NCI-H1436 (cell line): Measurements from ENCODE around the gene CCDC9B.

Experiments used
- DNase-seq: peaks from one replicate; lab custom pipeline; 2025; lab: John Stamatoyannopoulos, UW

CCDC9B gene

DNA sequence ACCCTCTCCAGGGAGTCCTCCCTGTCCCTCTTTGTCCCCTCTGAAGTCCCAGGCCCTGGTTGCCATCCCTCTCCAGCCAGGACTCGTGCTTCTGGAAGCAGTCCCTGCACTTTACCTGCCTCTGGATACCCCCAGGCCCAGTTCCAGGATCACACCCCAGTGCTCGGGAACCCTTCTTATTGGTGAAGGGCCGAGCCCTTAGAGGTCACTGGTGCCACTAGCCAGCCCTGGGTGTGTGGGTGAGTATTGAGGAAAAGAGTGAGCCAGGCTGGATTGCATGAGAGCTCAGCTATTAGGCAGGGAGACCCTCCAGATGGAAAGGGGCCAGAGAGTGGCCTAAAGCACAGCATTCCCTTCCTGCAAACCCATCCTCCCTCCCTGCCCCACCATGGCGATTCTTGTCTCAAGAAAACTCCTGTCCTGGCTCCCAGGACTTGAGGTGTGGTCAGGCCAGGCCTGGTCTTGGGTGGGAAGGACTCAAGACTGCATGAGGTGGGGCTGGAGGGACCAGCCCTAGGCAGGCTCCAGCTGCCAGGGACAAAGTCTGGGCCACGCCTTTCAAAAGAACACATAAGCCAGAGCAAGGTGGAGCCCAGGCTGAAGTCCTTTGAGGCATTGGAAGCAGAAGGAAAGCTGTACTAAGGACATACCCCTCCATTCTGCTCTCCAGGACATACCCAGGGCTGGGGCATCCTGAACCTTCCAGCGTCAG lies 5.3 kb upstream of the CCDC9B start:
- no peak for DNase-seq

- no peak for DNase-seq
Measured at GRCh38 chr15:40345225-40345866, 4.6 kb upstream of the CCDC9B start.

GRCh38 chr15:40344631-40345120 lies 3.9 kb upstream of the CCDC9B start:
- DNase-seq: peak; percentile 61

- no peak for DNase-seq
Measured at GRCh38 chr15:40344217-40344616, 3.5 kb upstream of the CCDC9B start.

DNA sequence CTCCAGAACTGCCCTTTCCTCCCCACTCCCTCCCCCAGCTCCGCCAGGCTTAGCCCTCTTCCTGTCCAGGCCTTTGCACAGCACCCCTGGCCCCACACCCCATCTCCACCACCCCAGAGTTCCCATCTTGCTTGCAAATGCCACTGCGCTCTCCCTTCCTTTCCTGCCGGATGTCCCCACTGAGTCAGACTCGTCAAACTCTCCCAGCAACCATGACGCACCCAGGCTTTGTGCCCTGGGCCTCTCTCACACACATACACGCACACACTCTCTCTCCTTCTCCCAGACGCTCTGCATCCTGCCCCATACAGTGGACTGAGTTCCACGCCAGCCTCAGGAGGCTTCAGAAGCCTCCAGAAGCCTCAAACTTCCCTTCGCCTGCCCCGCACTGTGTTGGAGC lies 2.8 kb upstream of the CCDC9B start:
- no peak for DNase-seq

DNA sequence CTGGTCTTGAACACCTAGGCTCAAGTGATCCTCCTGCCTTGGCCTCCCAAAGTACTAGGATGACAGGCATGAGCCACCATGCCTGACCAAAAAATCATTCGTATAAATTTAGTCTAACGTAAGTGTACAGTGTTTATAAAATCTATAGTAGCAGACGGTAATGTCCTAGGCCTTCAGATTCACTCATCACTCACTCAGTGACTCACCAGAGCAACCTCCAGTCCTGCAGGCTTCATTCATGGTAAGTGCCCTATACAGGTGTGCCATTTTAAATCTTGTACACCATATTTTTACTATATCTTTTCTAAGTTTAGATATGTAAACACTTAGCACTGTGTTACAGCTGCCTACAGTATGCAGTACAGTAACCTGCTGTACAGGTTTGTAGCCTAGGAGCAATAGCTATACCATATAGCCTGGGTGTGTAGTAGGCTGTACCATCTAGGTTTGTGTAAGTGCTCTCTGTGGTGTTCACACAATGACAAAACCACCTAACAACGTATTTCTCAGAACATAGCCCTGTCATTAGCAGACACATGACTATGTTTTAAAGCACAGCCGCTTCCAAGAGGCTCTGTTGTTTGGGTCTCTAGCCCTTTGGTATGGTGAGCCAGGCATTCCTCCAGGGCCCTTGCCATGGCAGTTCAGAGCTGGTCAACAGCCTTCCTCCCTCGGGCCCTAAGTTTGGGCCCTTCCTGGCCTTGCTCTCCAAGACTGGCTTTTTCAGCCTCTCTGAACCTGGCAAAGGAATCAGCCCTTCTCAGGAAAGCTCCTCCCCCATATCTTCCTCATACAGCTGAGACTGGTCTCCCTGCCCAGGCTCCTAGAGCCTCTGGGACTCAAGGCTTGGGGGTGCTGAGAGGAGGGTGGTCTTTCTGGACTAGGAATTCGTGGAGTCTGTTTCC lies 1.9 kb upstream of the CCDC9B start:
- no peak for DNase-seq

- DNase-seq: peak; percentile 10
Measured at GRCh38 chr15:40340038-40340739, 550 bp downstream of the CCDC9B start.

DNA sequence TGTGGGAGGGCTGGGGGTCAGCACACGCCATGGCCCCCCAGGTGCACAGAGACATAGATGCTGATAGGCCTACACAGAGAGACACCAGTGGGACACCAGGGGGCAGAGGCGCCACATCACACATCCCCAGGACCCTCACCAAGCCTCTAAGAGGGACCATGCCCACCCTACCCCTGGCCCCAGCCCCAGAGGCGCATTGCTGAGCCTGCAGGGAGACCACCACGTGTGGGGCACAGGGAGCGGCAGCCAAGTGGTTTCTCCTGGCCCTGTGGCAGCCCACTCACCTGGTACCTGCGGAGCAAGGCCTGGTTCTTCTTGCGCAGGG lies 1.2 kb downstream of the CCDC9B start:
- no peak for DNase-seq

DNA sequence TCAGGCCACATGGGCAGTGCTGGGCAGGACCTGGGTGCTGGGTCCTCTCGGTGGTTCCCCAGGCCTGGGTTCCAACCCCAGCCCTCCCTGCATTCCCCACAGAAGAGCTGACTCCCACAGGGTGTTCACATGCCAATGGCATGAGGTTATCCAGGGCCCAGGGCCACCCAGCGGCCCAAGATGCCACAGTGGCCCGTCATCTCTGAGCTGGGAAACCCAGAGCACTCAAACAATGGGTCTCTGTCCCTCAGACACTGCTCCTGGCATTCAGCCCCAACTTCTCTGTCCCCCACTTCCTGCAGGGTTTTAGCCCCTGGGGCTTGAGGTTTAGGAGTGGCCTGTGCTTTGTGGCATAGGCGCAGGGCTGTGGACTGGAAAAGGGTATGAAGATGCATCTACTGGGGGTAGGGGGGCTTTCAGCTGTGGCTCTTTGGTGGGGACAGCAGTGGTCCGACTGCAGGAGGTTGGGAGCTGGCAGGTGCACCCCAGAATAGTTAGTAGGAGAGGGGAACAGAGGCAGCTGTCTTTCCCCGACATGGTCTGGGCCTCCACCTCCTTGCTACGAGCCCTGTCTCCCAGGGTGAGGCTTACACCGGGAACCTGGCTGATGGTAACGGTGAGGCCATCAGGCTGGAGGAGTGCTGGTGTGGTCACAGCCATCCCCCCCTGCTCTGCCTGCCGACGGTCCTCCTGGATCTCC lies 1.7 kb downstream of the CCDC9B start:
- DNase-seq: no peak

- peak; percentile 72 for DNase-seq
Measured at GRCh38 chr15:40338041-40338657, 2.6 kb downstream of the CCDC9B start.

DNA sequence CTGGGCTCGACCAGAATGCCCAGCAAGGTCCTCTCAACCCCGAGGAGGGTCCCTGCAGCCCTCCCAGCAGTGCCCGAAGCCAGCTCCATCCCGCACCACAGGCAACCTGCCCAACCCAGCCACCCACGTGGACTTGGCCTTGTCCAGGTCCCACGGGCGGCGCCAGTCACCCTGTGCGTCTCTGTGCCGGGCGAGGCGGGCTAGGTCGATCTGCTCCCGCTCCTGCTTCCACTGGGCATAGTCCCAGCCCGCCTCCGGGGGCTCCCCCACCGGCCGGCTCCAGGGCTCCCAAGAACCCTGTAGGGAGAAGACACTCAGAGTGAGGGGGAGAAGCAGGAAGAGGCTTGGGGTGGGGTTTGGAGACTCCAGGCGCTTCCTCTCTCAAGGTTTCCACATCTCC lies 3.1 kb downstream of the CCDC9B start:
- no peak for DNase-seq

DNA sequence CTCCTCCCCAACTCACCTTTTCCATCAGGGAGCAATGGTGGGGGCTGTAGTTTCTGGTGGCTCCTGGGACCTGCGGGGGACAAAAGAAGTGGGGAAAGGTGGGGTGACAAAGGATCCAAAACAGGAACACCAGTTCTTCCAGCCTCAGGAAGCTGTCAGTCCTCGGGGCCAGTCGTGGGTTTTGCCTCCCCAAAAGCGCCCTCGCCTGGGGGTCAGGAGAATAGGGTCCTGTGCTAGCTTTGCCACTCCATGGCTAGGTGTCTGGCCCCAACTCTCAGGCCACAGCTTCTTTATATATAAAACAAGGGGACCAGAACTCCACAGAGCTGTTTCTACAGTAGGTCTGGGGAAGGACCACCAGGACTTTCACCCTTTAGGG lies 4.0 kb downstream of the CCDC9B start:
- DNase-seq: no peak

- peak; percentile 79 for DNase-seq
Measured at GRCh38 chr15:40335938-40336743, 4.6 kb downstream of the CCDC9B start.

DNA sequence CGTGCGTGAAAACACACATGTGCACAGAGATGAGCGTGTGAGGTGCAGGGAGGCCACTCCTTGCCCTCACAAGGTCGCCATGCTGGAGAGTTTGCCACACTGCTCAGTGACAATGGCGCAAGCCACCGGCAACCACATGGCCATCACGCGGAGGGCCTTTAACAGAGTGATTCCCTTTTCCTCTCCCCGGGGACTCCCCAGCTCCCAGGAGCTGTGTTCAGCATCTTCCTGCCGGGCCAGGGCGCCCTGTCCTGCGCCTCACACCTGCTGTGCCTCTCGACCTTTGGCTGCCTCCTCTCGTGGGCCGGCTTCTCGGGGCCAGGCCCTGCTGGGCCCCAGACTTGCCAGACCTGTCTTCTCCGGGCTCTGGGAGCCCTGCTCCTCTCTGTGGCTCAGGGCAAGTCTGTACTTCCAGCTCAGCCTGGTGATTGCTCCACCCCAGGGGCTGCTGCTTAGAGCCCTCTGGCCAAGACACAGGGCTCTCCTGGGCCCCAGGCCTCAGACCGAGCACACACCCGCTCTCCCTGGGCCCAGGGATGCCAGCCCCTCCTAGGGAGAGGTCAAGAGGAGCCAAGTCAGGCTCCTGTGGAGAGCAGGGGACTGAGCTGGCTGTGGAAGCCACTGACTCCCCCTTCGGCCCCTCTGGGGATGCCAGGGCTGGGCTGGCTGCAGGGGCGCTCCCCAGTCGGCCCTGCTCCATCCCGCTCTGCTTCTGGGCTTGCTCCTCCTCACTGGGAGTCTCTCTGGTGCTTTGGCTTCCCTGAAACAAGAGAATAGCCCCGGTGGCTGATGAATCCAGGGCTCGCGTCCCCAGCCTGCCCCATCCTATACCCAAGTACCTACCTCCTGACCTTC lies 5.6 kb downstream of the CCDC9B start:
- no peak for DNase-seq

DNA sequence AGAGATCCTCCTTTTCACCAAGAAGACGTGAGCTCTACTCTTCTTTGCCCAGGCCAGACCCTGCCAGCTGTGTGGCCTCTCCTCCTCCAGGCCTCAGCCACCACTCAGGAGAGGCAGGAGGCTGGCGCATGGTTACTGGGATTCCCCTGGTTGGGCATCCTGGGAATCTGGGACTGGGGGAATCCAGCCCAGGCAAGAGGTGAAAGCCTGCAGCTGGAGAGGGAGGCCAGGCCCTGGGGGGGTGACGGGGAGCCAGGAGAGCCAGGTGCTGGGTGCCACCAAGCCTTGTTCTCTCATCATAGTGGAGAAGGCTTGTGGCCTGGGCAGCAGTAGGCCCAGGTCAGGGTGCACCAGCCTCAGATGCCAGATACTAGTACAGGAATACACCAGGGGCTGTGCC lies 6.2 kb downstream of the CCDC9B start:
- DNase-seq: no peak

GRCh38 chr15:40333922-40334492 lies 6.7 kb downstream of the CCDC9B start:
- DNase-seq: no peak

DNA sequence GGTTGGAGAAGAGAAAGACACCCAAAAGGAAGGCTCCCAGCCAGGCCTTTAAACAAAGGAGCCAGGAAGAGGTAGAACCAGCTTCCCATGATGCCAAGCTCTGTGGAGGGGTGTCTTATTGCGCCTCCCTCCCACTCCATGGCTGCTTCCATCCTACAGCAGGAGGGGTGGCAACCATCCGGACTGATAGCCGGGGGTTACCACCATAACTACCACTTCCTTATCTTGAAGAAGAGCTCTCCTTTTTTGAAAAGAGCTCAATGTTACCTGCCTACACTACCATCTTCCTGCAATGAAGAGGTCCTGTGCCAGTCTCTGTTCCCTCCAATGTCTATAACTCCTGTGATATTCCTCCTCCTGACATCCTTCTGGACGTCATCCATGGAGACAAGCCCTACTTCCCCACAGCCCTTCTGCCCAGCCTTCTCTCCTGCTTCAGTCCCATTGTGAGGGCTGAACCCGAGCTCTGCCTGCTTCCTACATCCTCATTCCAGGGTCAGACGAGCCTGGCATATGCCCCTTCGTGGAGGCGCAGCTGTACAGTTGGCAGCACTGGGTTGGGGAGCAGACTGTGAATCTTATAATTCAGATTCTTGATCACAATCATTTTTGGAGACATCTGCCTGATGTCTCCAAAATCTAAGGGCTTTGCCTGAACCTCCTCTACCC lies 8.5 kb downstream of the CCDC9B start:
- no peak for DNase-seq

- no peak for DNase-seq
Measured at GRCh38 chr15:40331637-40332036, 9.1 kb downstream of the CCDC9B start.
